HepG2 (cell line): ENCODE data around the gene PTPN14. TPM values are rescaled to one million over a fixed set of nuclear protein-coding genes. Genes with fewer than 3 reads are reported as not detected.

Experiments used
- ATF7 ChIP-seq, 2 experiments: fragments of 450-650 bp in 1 of 2; sonication (generic) in 1 of 2; formaldehyde crosslinking in 1 of 2; IDR thresholded peaks; 2 replicates each; pipeline versions ENCODE4 v1.4.0 to v1.6.1; 2016 to 2020; ENCODE audit warnings: antibody characterized with exemption in 1 of 2, mild to moderate bottlenecking in 1 of 2, missing genetic modification reagents in 1 of 2
- CTCF ChIP-seq: sonication (generic); formaldehyde crosslinking; IDR thresholded peaks from 2 replicates; pipeline ENCODE4 v1.5.0; 2020; ENCODE audit warnings: mild to moderate bottlenecking, missing genetic modification reagents, moderate library complexity
- FOXJ3 ChIP-seq: sonication (generic); formaldehyde crosslinking; IDR thresholded peaks from 2 replicates; pipeline ENCODE4 v1.4.0; 2020; ENCODE audit warnings: missing genetic modification reagents, mild to moderate bottlenecking, borderline replicate concordance
- FOXO4 ChIP-seq: sonication (generic); formaldehyde crosslinking; conservative IDR thresholded peaks from 2 replicates; pipeline ENCODE4 v1.8.1; 2023; ENCODE audit warnings: missing genetic modification reagents
- HHEX ChIP-seq: IDR thresholded peaks from 2 replicates; pipeline ENCODE4 v1.6.1; 2016; ENCODE audit warnings: control low read depth
- JARID2 ChIP-seq: sonication (generic); formaldehyde crosslinking; IDR thresholded peaks from 2 replicates; pipeline ENCODE4 v1.8.1; 2023; ENCODE audit warnings: missing genetic modification reagents, inconsistent platforms; ENCODE audit not compliant: insufficient replicate concordance
- MIER2 ChIP-seq: IDR thresholded peaks from 2 replicates; pipeline ENCODE4 v1.6.1; 2016; ENCODE audit warnings: missing biosample characterization, missing genetic modification reagents
- MTF2 ChIP-seq: sonication (generic); formaldehyde crosslinking; IDR thresholded peaks from 2 replicates; pipeline ENCODE4 v1.5.0; 2020; ENCODE audit warnings: missing genetic modification reagents, borderline replicate concordance
- PRMT3 ChIP-seq: sonication (generic); formaldehyde crosslinking; IDR thresholded peaks from 2 replicates; pipeline ENCODE4 v1.8.1; 2022; ENCODE audit warnings: low read depth, mild to moderate bottlenecking, moderate library complexity, missing genetic modification reagents, borderline replicate concordance
- SAP130 ChIP-seq: IDR thresholded peaks from 2 replicates; pipeline ENCODE4 v1.6.1; 2016; ENCODE audit warnings: low read depth
- SNAPC4 ChIP-seq: sonication (generic); formaldehyde crosslinking; IDR thresholded peaks from 2 replicates; pipeline ENCODE4 v1.4.0; 2020; ENCODE audit warnings: mild to moderate bottlenecking, missing genetic modification reagents
- SNRNP70 ChIP-seq: fragments of 200-400 bp; formaldehyde crosslinking; IDR thresholded peaks from 2 replicates; pipeline ENCODE4 v1.6.1; 2017; ENCODE audit warnings: mild to moderate bottlenecking, low read depth, low read length, moderate library complexity
- TARDBP ChIP-seq: sonication (generic); formaldehyde crosslinking; IDR thresholded peaks from 2 replicates; pipeline ENCODE4 v1.8.0; 2022; ENCODE audit warnings: mild to moderate bottlenecking, missing genetic modification reagents
- TBP ChIP-seq: sonication (generic); formaldehyde crosslinking; IDR thresholded peaks from 2 replicates; pipeline ENCODE4 v1.5.0; 2020; ENCODE audit warnings: missing genetic modification reagents
- TCF7 ChIP-seq: sonication (generic); IDR thresholded peaks from 2 replicates; pipeline ENCODE4 v1.6.1; 2016; ENCODE audit warnings: antibody characterized with exemption, low read depth
- U2AF1 ChIP-seq: fragments of 200-400 bp; formaldehyde crosslinking; optimal IDR thresholded peaks from 2 replicates; pipeline ENCODE3; 2017; ENCODE audit warnings: mild to moderate bottlenecking, low read depth, low read length
- ZNF367 ChIP-seq: sonication (generic); formaldehyde crosslinking; IDR thresholded peaks from 2 replicates; pipeline ENCODE4 v1.4.0; 2020; ENCODE audit warnings: missing genetic modification reagents, borderline replicate concordance
- ZNF432 ChIP-seq: sonication (generic); formaldehyde crosslinking; IDR thresholded peaks from 2 replicates; pipeline ENCODE4 v1.5.0; 2020; ENCODE audit warnings: missing genetic modification reagents, mild to moderate bottlenecking, borderline replicate concordance
- ZNF569 ChIP-seq: sonication (generic); formaldehyde crosslinking; IDR thresholded peaks from 2 replicates; pipeline ENCODE4 v1.5.0; 2020; ENCODE audit warnings: mild to moderate bottlenecking, missing genetic modification reagents, moderate library complexity, borderline replicate concordance
- ZNF629 ChIP-seq: sonication (generic); formaldehyde crosslinking; conservative IDR thresholded peaks from 2 replicates; pipeline ENCODE4 v1.5.0; 2020; ENCODE audit warnings: missing genetic modification reagents
- ZNF709 ChIP-seq: sonication (generic); formaldehyde crosslinking; IDR thresholded peaks from 2 replicates; pipeline ENCODE4 v1.5.0; 2020; ENCODE audit warnings: mild to moderate bottlenecking, missing genetic modification reagents
- ZNF878 ChIP-seq: sonication (generic); formaldehyde crosslinking; IDR thresholded peaks from 2 replicates; pipeline ENCODE4 v1.8.1; 2023; ENCODE audit warnings: mild to moderate bottlenecking, missing genetic modification reagents, moderate library complexity
- polyA plus RNA-seq, 8 experiments: library from polyadenylated mRNA; depleted of rRNA in 3 of 8; stranded (reverse) in 7 of 8; unstranded in 1 of 8; fragments of >200 nt; fragmentation: Illumina TruSeq in 4 of 8; extraction: Trizol in 4 of 8; gene quantifications; 2 replicates each; pipeline versions ENCODE4 v1.2.1 to v1.2.3, GENCODE V29; 2011 to 2016; ENCODE audit warnings: low read depth in 4 of 8, missing spikeins in 1 of 8, mixed read lengths in 1 of 8; ENCODE audit not compliant: insufficient read depth in 1 of 8
- total RNA-seq, 5 experiments: library from RNA; depleted of rRNA; stranded (reverse); fragments of >200 nt; fragmentation: Illumina TruSeq; extraction: Trizol; gene quantifications; 2 replicates each; pipeline ENCODE4 v1.2.3, GENCODE V29; 2016; ENCODE audit warnings: low read depth in 1 of 5
- TF ChIP-seq, protein P1 (sequence below): IDR thresholded peaks from 2 replicates; pipeline ENCODE4 v1.6.1; 2016; ENCODE audit warnings: missing genetic modification reagents, missing compliant biosample characterization

Gene PTPN14
- total and polyA plus RNA-seq, 2 of the 13 experiments (the other 11 are each of a cell fraction or from before 2014, with no cell fraction given): 3.9 to 4.7 TPM

- no peak for TF ChIP-seq MTF2
- no peak for TF ChIP-seq ZNF878 (CRISPR knock-in tag)
- no peak for TF ChIP-seq ZNF367 (CRISPR knock-in tag)
- TF ChIP-seq TCF7: peak; percentile 63
- TF ChIP-seq ZNF709: no peak
- no peak for TF ChIP-seq ZNF569 (CRISPR knock-in tag)
- TF ChIP-seq MIER2: no peak
- TF ChIP-seq CTCF (CRISPR knock-in tag): no peak
- TF ChIP-seq ZNF432: no peak
- TF ChIP-seq U2AF1: no peak
- no peak for TF ChIP-seq FOXJ3 (CRISPR knock-in tag)
- TF ChIP-seq SNRNP70: no peak
- peak; percentile 97 for TF ChIP-seq HHEX (CRISPR knock-in tag)
- no peak for TF ChIP-seq ATF7 (IDR thresholded peaks at IDR 0.05)
- no peak for TF ChIP-seq ATF7 (CRISPR knock-in tag; IDR thresholded peaks at IDR 0.05)
- TF ChIP-seq ZNF629: no peak
- TF ChIP-seq, protein P1, sequence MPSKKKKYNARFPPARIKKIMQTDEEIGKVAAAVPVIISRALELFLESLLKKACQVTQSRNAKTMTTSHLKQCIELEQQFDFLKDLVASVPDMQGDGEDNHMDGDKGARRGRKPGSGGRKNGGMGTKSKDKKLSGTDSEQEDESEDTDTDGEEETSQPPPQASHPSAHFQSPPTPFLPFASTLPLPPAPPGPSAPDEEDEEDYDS: no peak
- TF ChIP-seq TARDBP (CRISPR knock-in tag): no peak
- TF ChIP-seq FOXO4 (CRISPR knock-in tag): no peak
- no peak for TF ChIP-seq PRMT3
- TF ChIP-seq TBP (CRISPR knock-in tag): no peak
- no peak for TF ChIP-seq JARID2 (CRISPR knock-in tag)
- TF ChIP-seq SNAPC4 (CRISPR knock-in tag): no peak
- peak; percentile 53 for TF ChIP-seq SAP130 (CRISPR knock-in tag)
Observed at GRCh38 chr1:214523124-214523824, 28.1 kb downstream of the PTPN14 start (continued).
